AG20443 (cell line): ENCODE results near the gene LRRC4C.

Experiments used
- DNase-seq: peaks from one replicate; pipeline ENCODE4 v3.0.0; 2012; ENCODE audit warnings: low spot score, mixed read lengths

The LRRC4C gene

GRCh38 chr11:40467771-40468170 is 991.7 kb downstream of the LRRC4C start:
- DNase-seq: no peak

GRCh38 chr11:40445391-40445790 is 1014.1 kb downstream of the LRRC4C start:
- DNase-seq: no peak

DNA sequence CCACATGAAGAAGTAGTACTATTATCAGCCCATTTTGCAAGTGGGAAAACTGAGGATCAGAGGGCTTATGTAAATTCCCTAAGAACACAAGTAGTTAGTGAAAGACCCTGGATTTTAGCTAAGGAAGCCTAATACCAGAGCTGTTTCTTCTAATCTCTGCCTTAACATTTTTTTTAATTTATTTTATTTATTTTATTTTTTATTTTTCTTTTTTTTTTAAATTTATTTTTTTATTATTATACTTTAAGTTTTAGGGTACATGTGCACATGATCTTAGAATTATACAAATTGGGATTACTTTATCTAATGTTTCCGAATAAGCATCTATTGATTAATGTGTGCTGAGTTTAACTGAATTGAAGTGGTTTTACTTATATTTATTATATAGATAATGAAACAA is 1015.3 kb downstream of the LRRC4C start:
- no peak for DNase-seq

DNA sequence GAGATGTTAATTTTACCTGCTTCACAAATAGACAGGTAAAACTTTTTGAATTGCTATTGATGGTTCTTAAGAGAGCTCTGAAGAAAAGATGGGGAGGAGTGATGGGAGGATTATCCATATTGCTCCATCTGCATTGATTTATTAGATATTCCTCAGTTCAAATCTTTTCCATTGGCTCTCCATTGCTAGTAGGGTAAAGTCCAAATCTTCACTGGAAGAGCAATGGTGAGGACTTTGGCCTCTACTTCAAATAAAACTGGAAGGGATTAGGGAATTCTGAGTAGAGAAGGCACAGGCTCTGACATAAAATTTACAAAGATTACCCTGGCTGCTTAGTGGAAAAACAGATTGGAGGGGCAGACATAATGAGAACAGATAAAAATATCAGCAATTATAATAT is 1024.1 kb downstream of the LRRC4C start:
- DNase-seq: no peak

GRCh38 chr11:40434926-40435325 is 1024.5 kb downstream of the LRRC4C start:
- no peak for DNase-seq

DNA sequence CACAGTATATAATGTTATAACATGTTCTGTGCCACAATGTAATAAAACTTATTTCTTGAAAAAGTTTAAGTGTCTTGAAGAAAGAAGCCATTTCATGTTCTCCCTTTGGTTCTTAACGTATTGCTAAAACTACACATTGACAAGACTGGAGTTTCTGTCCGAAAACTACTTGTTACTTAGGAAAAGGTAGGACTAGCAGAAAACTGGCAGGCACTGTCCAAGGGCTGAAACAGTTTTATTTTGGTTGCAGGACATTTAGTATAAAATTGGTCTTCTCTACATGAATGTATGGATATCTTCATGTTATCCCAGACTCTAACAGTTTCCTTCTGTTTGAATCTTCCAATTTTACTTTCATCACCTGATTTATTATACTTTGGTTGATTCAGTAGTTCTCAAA is 1027.1 kb downstream of the LRRC4C start:
- no peak for DNase-seq

GRCh38 chr11:40425168-40425567 is 1034.3 kb downstream of the LRRC4C start:
- DNase-seq: no peak

DNA sequence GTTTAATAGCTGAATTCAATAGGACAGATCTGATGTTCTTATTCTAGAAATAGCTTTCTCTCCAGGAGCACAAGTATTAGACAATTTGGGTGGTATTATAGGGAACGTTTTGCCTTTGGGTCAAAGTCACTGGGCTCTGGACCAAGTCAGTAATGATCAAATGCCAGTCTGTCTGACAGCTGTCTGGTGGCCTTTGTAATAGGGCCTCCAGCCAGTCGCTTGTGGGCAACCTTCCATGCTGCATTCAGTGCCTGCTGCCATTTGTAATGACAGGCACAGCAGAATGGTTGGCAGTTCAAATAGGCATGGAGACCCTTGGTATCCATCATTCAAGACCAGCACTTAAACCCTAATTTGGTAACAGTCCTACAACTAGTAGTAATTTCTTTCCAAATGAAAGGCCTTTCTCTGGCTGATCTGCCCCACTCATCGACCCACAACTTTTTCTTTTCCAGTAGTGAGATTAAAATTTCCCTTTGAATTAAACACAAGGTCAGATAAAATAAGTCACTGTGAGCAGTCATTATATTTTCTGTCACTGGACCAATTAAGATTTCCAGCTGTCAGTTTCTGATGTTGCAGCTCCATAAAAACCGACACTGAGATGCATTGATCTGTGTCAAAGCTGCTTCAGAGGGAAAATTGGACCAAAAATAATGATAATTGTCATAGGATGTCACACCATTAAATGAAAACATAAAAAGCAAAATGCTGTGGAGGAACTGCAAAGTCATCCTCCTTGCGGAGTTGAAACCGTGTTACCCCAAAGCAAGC is 1038.1 kb downstream of the LRRC4C start:
- DNase-seq: no peak

- no peak for DNase-seq
Observed at GRCh38 chr11:40417627-40418026, 1041.8 kb downstream of the LRRC4C start.

DNA sequence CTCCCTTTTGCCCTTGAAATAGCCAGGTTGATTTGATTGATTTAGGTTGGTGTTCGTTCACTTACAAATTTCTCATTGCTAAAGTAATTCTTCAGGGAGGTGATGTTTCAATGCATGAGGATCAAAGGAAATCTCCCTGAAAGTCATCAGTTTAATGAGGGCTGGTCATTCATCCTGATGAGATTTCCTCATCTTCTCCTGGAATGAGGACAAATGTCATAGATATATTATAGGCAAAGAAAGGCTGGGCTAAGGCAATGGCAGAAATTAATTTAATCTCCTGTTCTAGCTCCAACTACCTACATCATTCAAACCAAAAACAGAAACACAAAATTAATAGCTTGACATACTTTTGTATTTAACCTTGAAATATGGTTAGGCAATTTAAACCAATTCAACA is 1052.1 kb downstream of the LRRC4C start:
- DNase-seq: no peak

GRCh38 chr11:40405614-40406013 is 1053.8 kb downstream of the LRRC4C start:
- no peak for DNase-seq

GRCh38 chr11:40403321-40403720 is 1056.1 kb downstream of the LRRC4C start:
- no peak for DNase-seq

GRCh38 chr11:40401132-40401853 is 1058.2 kb downstream of the LRRC4C start:
- no peak for DNase-seq

DNA sequence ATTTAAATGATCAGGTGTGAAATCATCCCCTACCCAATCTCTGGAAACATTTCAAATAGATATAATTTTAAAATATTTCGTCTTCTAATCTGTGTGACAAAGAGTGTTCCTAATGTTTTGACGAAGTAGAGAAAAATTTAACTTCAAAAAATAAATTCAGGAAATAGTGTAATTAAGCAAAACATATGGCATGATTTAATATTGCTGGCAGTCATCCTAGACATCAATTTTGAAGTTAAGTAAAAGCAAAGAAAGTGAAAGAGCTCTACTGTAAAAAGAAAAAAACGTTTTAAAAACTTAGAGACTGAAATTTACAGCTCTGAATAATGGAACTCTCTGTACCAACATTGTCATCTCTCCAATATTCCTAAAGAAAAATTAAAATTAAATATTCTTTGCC is 1062.3 kb downstream of the LRRC4C start:
- DNase-seq: no peak

DNA sequence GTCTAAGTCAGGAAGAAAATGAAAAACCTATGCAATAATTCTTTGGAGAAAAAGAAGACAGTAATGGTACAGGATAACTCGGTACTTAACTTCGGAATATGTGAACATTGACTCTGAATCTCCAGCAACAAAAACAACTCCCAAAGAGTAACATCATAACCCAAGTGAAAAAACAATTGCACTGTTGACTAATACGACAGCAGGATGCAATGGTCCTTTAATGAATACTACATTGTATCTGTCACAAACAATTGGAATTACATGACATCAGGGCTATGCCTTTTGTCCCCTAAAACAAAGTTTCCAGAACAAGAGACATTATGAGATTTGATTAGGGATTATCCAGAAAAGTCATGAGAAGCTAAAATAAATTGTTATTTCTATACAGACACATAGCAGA is 1065.9 kb downstream of the LRRC4C start:
- no peak for DNase-seq

DNA sequence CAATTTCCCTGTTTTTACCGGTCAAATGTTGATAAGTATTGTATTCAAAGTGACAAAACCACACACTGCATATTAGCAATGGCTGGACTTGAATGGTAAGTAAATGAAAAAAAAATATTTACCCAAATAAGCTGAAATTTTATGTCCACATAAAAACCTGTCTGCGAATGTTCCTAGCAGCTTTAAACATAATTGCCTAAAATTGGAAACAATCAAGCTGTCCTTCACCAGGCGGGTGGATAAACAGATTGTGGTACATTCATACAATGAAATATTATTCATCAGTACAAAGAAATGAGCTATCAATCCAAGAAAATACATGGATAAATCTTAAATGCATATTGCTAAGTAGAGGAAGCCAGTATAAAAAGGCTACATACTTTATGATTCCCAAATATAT is 1067.8 kb downstream of the LRRC4C start:
- no peak for DNase-seq

DNA sequence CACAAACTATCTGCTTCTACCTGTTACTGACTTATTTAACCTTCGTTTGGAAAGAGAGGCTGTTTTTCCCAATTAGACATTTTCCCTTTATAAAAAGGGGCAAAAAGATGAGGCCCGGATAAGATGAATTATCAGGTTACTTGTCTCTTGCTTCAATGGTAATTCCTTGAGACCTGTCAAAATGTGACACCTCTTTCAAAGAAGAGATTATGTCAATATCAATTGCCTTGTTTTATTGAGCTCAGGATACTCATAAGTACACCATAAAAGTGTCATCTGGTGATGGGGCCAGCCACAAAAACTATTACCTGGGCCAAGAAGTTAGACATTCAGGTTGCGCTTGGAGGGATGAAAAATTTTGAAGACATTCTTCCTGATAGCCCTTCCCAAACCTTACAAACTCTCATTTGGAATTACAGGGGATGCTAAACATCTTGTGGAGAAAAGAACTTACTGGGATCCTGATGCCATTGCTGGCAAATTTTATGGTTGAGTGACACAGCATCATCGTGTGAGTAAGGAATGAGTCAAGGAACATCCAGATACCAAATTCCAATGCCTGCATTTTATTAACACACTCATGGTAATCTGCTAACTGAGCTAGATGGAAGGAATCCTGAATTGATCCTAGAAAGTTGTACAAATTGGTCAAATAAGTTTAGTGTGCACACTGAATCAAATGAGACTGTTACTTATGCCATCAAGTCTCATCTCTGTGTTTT is 1071.2 kb downstream of the LRRC4C start:
- DNase-seq: peak; percentile 9

GRCh38 chr11:40387240-40387980 is 1072.0 kb downstream of the LRRC4C start:
- DNase-seq: no peak

DNA sequence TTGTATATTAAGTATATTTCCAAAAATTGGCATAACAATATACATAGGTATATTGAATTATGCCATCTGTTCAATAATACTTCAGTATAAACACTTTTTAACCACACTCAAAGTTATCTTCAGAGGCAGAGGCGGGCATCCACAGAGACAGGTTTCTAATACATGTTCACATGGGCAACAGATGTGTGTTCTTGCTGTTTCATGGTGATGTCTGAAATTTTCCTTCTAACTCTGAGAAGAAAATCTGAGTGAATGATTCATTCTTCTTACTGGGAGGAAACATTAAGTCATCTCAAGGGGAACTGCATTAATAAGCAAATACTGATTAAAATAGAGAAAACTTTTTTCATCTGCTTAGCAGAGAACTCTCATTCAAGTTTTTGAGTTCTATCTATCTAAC is 1074.5 kb downstream of the LRRC4C start:
- peak; percentile 9 for DNase-seq

GRCh38 chr11:40381481-40381880 is 1078.0 kb downstream of the LRRC4C start:
- DNase-seq: no peak

DNA sequence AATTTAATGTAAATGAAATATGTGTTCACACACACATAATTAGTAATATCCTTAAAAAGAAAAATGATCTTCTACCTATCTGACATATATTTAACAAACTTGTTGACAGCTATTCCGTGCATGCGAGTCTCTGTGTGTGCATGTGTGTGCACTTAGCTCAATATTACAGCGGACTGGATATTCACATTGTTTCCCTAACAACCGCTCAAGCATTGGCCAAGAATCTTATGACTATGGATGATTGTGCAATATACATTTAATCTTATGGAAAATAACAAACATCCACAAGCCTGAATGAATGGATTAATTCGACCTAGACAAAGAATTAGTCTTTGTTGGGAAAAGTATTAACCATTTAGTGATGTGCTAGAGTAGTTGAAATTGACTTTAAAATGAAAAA is 1078.6 kb downstream of the LRRC4C start:
- no peak for DNase-seq

DNA sequence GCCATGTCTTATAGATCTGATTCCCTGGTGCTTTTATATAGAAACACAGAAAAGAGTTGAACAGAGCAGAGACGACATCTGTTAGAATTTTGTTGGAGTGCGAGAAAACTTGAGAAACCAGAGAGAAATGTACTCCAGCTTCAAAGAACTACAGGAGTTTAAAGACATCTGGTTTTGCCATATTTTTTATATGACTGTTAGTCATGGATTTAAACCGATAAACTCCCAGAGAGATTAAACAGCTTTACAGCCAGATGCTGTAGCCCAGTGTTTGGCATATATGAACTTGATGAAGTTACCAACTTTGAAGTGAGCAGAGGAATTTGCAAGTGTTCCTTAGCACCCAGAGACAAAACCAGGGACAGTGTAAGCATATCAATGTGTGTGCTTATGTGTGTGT is 1083.1 kb downstream of the LRRC4C start:
- DNase-seq: no peak
